Left cardiac atrium (tissue), 4 donors: ENCODE data around the gene FHDC1. TPM values are rescaled to one million over a fixed set of nuclear protein-coding genes. Genes with fewer than 3 reads are reported as not detected.

ENCODE experiments used
- ATAC-seq, 2 donors: fragments of 200-7000 bp; cut with Tn5 transposase; one replicate each; pipeline ENCODE4 v1.9.1; 2020; ENCODE audit warnings: mild to moderate bottlenecking in 2 of 2, moderate library complexity in 2 of 2
- DNase-seq: peaks from one replicate; pipeline ENCODE4 v3.0.0-alpha.2; 2020
- intact Hi-C, 2 donors: fragments of 100-400 bp; cut with DNase I; formaldehyde crosslinking; loops; one replicate each; pipeline versions ENCODE4 v1.14.1 to v1.15.1; 2022 to 2023
- total RNA-seq, 2 donors: library from RNA; stranded (reverse); fragmentation: NEBNext Ultra II Directional; extraction: Animal tissue kit (Norgen Biotek cat#: 25700); gene quantifications; one replicate each; pipeline ENCODE4 v1.2.1, GENCODE V29; 2021
- donor health status: DM: no; HTN: yes; CAD: no.
- donor health status: DM: no; HTN: yes; CAD: no; lungs with severe emphysema.
- donor health status: DM: yes; HTN: yes; CAD: no.
- donor health status: Dilated cardiomyopathy.

Gene FHDC1
- total RNA-seq, 2 donors from 2014 or later, result 0.50 to 0.53 TPM

GRCh38 chr4:152929888-152930287 lies 6.2 kb upstream of the FHDC1 start:
- DNase-seq, result no peak
- no peak for ATAC-seq
- intact Hi-C loops, result no loop called here

GRCh38 chr4:152935143-152935542 lies 980 bp upstream of the FHDC1 start:
- ATAC-seq, result no peak
- no peak for DNase-seq
- intact Hi-C loops, result no loop called here

- ATAC-seq (peak; percentile 37 to 53), DNase-seq (peak; percentile 30)
- intact Hi-C loops, result no loop called here
Measured at GRCh38 chr4:152936446-152937335, 568 bp downstream of the FHDC1 start.

GRCh38 chr4:152937336-152938236 lies 1.5 kb downstream of the FHDC1 start:
- ATAC-seq, result peak; percentile 43 to 81
- peak; percentile 47 for DNase-seq
- intact Hi-C loops, result no loop called here

- no peak for ATAC-seq
- no peak for DNase-seq
- intact Hi-C loops, result no loop called here
Measured at GRCh38 chr4:152938237-152938947, 2.3 kb downstream of the FHDC1 start.

- DNase-seq, result no peak
- intact Hi-C loops, result no loop called here
- no peak for ATAC-seq
Measured at GRCh38 chr4:152939621-152940020, 3.5 kb downstream of the FHDC1 start.

GRCh38 chr4:152940461-152940860 lies 4.3 kb downstream of the FHDC1 start:
- ATAC-seq, result no peak
- intact Hi-C loops, result no loop called here
- DNase-seq, result no peak

GRCh38 chr4:152941411-152941810 lies 5.3 kb downstream of the FHDC1 start:
- no peak for DNase-seq
- ATAC-seq, result no peak
- intact Hi-C loops, result no loop called here

- no peak for DNase-seq
- intact Hi-C loops, result no loop called here
- ATAC-seq, result no peak
Measured at GRCh38 chr4:152942346-152942745, 6.2 kb downstream of the FHDC1 start.

- intact Hi-C loops, result no loop called here
- ATAC-seq (peak in 1 of 2 donors; percentile 69), DNase-seq (no peak)
Measured at GRCh38 chr4:152943672-152944071, 7.5 kb downstream of the FHDC1 start.

- intact Hi-C loops, result no loop called here
- no peak for ATAC-seq
- DNase-seq, result no peak
Measured at GRCh38 chr4:152944666-152945320, 8.7 kb downstream of the FHDC1 start.

GRCh38 chr4:152945639-152946038 lies 9.5 kb downstream of the FHDC1 start:
- intact Hi-C loops, result no loop called here
- no peak for ATAC-seq
- DNase-seq, result no peak

- intact Hi-C loops, result no loop called here
- no peak for DNase-seq
- no peak for ATAC-seq
Measured at GRCh38 chr4:152946446-152946845, 10.3 kb downstream of the FHDC1 start.

GRCh38 chr4:152947311-152947710 lies 11.2 kb downstream of the FHDC1 start:
- intact Hi-C loops, result no loop called here
- ATAC-seq, result no peak
- no peak for DNase-seq

GRCh38 chr4:152949930-152950329 lies 13.8 kb downstream of the FHDC1 start:
- intact Hi-C loops, result loop anchor here in 1 of 2 donors (10.0 kb wide), 1 partner anchor 655 kb away; no protein-coding TSS in a partner anchor
- ATAC-seq (no peak), DNase-seq (no peak)

GRCh38 chr4:152950402-152951274 lies 14.5 kb downstream of the FHDC1 start:
- no peak for ATAC-seq
- DNase-seq, result no peak
- intact Hi-C loops, result loop anchor here in 1 of 2 donors (10.0 kb wide), 1 partner anchor 656 kb away; no protein-coding TSS in a partner anchor

GRCh38 chr4:152951348-152951747 lies 15.2 kb downstream of the FHDC1 start:
- no peak for DNase-seq
- intact Hi-C loops, result loop anchor here in 1 of 2 donors (10.0 kb wide), 1 partner anchor 657 kb away; no protein-coding TSS in a partner anchor
- ATAC-seq, result no peak

- ATAC-seq (no peak), DNase-seq (no peak)
- intact Hi-C loops, result loop anchor here in 1 of 2 donors (10.0 kb wide), 1 partner anchor 659 kb away; no protein-coding TSS in a partner anchor
Measured at GRCh38 chr4:152953514-152953913, 17.4 kb downstream of the FHDC1 start.
